ENCODE measurements around the gene MPZL2.

The MPZL2 gene

DNA sequence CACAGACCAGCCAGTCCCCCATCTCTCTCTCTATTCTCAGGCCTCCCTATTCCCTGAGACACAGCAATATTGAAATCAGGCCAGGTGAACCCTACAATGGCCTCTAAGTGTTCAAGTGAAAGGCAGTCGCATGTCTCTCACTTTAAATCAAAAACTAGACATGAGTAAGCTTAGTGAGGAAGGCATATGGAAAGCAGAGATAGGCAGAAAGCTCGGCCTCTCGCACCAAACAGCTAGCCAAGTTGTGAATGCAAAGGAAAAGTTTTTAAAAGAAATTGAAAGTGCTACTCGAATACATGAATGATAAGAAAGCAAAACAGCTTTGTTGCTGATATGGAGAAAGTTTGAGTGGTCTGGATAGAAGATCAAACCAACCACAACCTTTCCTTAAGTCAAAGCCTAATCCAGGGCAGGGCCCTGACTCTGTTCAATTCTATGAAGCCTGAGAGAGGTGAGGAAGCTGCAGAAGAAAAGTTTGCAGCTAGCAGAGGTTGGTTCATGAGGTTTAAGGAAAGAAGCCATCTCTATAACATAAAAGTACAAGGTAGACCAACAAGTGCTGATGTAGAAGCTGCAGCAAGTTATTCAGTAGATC lies 19.8 kb upstream of the MPZL2 start:
- no peak for DNase-seq (ENCODE audit: low read depth in 1 of 2, low spot score in 1 of 2)

DNA sequence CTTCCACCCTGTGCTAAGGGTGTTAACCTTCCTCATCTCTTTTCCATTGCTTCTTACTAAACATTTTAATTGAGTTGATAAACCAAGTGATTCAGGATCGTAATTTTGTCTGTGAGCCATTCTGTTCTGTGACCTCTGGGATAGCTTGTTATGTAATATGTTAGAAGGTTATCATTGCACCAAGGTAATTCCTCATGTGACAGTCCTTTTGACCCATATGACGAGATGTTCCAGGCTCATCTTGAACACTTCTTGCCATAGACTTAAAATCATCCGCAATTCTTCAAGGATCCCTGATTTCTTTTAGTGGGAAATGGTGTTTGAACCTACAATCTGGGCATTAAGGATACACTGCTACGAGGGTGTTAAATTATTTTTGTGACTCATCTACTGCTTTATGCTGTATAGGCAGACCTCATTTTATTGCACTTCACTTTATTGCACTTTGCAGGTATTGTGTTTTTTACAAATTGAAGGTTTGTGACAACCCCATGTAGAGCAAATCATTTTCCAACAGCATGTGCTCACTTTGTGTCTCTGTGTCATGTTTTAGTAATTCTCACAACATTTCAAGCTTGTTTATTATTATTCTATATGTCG lies 19.0 kb upstream of the MPZL2 start:
- no peak for DNase-seq (ENCODE audit: low read depth in 1 of 2, low spot score in 1 of 2)

DNA sequence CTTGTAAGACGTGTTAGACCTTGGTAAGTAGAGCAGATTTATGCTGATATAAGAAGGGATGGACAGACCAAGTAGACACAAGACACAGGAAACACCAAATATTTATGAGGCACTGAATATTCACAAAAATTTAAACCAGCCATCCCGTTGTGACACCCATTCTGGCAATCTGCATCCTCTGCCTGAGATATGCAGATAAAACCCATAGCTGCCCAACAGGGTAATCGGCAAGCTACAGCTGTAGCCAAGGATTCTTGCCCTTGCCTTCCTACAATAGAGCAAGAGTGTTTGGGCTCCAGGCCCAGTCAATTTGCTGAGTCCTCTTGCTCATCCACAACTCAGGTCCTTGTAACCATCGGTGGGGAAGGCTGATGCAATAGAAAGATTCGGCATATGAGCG lies 18.5 kb upstream of the MPZL2 start:
- no peak for DNase-seq (ENCODE audit: low read depth in 1 of 2, low spot score in 1 of 2)

- DNase-seq (ENCODE audit: low read depth in 1 of 2, low spot score in 1 of 2): no peak
These were observed 17.2 kb upstream of the MPZL2 start for GRCh38 chr11:118281284-118281683.

- no peak for DNase-seq (ENCODE audit: low read depth in 1 of 2, low spot score in 1 of 2)
These were observed 13.2 kb upstream of the MPZL2 start for GRCh38 chr11:118277312-118277711.

DNA sequence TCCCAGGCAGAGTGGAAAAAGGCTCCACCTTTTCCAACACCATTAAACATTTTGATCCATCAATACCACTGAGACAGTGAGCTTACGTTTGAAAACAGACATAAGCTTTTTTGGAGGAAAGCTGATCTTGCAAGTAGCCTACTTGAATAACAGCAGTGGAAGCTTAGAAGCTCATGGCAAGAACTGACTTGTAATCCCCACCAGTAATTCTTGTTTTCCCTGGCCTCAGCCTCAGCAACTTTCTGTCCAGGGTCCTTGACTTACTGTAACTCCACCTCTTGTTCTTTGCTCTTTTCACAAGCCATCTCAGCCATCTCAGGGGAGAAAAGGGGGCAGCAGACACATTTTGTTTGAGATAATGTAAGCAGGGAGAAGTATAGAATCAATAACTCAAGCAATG lies 12.3 kb upstream of the MPZL2 start:
- no peak for DNase-seq (ENCODE audit: low read depth in 1 of 2, low spot score in 1 of 2)

GRCh38 chr11:118275176-118275575 lies 11.1 kb upstream of the MPZL2 start:
- no peak for DNase-seq (ENCODE audit: low read depth in 1 of 2, low spot score in 1 of 2)

- DNase-seq (ENCODE audit: low read depth in 1 of 2, low spot score in 1 of 2): no peak
These were observed 10.1 kb upstream of the MPZL2 start for GRCh38 chr11:118274186-118274585.

DNA sequence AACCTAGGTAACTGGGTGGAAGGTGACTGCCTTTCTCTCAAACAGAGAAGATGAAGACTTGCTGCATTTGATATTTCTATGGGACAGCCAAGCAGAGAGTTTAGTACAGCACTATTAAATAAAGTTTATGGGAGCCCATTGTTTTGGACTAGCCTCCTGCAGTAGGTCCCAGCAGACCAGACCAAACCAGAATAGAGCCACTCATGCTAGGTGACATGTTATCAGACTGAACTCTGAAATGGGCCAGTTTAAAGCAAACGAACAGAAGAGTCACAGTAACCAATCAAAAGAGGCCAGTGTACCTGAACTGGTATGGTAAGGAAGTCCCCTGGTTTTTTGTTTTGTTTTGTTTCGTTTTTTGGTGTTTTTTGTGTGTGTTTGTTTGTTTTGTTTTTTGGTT lies 7.9 kb upstream of the MPZL2 start:
- DNase-seq (ENCODE audit: low read depth in 1 of 2, low spot score in 1 of 2): no peak

- DNase-seq (ENCODE audit: low read depth in 1 of 2, low spot score in 1 of 2): no peak
These were observed 3.4 kb upstream of the MPZL2 start for GRCh38 chr11:118267486-118267885.

GRCh38 chr11:118265954-118266353 lies 1.9 kb upstream of the MPZL2 start:
- no peak for DNase-seq (ENCODE audit: low read depth in 1 of 2, low spot score in 1 of 2)

DNA sequence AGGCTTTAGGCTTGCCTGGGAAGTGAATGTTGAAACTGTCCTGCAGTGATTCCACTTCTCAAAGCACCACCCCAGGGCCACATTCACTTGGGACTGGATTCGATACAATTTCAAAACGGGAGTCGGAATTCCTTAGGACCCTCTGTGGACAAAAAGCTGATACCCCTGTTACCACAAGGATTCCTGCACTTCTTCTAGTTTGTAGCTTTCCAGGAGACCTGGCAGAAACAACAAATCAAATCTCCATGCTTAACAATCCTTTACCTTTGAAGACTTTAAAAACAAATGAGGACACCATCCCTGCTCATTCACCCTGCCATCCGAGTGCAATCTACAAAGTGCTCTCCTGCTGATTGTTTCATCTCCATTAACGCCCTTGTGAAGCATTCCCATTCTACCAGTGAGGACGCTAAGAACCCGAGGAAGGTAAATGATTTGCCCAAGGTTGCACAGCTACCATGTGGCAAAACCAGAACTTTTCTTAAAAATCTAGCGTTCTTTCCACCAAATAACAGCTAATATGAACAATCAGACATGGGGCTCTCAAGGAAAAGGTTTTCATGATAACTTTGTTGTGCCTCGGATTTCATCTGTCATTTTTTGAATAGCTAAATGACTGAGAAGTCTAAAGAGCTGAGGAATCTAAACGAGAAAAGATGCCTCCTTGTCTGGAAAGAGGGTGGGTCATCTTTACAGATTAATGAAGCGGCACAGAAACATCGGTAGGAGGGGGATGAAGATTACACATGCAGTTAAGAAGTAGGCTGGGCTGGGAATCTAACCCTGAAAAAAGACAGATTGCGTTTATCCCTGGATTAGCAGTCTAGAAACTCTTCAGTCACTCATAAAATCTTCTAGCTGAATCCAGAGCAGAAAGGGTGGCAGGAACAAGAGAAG lies 720 bp upstream of the MPZL2 start:
- DNase-seq (ENCODE audit: low read depth in 1 of 2, low spot score in 1 of 2): no peak

DNA sequence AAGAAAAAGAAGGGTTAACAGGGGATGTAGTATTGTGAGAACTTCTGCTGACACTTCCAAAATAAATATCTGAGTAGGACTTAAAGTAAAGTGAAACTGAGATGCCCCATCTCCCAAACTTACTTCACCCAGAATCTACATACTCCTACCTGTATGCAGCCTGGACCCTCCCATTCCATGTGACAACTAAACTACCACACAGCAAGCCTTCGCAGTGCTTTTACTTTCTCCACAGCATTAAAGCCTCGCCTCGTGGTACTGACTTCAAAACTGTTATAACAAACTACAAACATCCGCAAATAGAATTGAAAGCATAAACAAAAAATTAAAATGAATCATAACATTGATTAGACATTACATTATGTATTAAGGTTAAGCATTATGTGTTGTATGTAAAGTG lies 985 bp downstream of the MPZL2 start:
- no peak for DNase-seq (ENCODE audit: low read depth in 1 of 2, low spot score in 1 of 2)

DNA sequence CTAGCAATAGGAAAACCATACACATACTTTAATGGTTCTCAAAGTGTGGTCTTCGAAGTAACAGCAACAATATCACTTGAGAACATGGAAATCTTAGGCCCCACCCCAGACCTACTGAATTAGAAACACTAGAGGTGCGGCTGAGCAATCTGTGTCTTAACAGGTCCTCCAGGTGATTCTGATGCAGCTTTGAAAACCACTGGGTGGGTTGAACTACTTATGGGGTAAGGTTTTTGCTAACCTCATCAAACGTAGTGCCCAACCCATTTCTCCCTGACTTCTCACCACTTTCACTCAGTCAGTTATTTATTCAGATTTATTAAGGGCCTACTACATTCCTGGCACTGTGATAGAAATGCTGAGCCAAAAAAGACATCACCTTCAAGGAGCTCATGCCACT lies 3.7 kb downstream of the MPZL2 start:
- no peak for DNase-seq (ENCODE audit: low read depth in 1 of 2, low spot score in 1 of 2)

DNA sequence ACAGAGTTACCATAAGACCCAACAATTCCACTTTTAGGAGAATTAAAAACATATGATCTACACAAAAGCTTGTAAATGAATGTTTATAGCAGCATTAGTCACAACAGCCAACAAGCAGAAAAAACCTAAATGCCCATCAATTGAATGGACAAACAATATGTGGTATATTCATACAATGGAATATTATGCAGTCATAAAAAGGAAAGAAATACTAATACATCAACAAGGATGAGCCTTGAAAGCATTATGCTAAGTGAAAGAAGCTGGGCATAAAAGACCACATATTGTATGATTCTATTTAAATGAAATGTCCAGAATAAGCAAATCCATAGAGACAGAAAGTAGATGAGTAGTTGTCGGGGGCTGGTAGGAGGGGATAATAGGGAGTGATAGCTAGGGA lies 5.0 kb downstream of the MPZL2 start:
- DNase-seq (ENCODE audit: low read depth in 1 of 2, low spot score in 1 of 2): no peak

DNA sequence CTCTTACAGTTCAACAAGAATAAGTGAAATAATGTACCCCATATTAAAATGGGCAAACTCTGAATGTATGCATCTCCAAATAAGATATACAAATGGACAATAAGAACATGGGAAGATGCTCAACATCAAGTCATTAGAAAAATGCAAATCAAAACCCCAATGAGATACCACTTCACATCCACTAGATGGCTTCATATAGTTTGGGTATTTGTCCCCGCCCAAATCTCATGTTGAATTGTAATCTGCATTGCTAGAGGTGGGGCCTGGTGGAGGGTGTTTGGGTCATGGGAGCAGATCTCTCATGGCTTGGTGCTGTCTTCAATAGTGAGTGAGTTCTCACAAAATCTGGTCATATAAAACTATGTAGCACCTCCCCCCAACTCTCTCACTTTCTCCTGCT lies 5.7 kb downstream of the MPZL2 start:
- no peak for DNase-seq (ENCODE audit: low read depth in 1 of 2, low spot score in 1 of 2)

DNA sequence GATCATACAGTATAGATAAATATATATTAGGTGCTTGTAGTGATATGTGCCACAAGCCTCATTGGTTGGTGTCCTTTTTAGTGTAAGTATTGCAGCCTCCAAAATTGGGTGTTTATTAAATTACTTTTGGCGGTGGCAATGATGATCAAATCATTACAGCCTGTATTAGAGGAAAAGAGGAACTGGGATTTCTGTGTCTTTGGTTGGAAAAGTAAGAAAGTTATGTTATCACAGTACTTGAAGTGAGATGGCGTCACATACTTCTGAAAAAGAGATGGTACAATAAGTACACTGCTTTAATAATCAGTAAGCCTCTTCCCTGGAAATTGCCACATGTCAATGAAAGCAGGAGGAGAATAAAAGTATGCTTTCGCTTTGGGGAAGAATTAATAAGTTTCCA lies 11.4 kb downstream of the MPZL2 start:
- no peak for DNase-seq (ENCODE audit: low read depth in 1 of 2, low spot score in 1 of 2)

GRCh38 chr11:118251858-118252652 lies 12.0 kb downstream of the MPZL2 start, which contains the start of gene MPZL3:
Gene MPZL3, minus strand, starts transcription at chr11:118252365. Its CDS starts 71 bp downstream, at chr11:118252294.
- peak; percentile 60 to 71 for DNase-seq (ENCODE audit: low read depth in 1 of 2, low spot score in 1 of 2)

GRCh38 chr11:118247041-118247440 lies 17.1 kb downstream of the MPZL2 start:
- no peak for DNase-seq (ENCODE audit: low read depth in 1 of 2, low spot score in 1 of 2)

GRCh38 chr11:118245936-118246562 lies 18.0 kb downstream of the MPZL2 start:
- no peak for DNase-seq (ENCODE audit: low read depth in 1 of 2, low spot score in 1 of 2)

Data from activated T-helper 1 cell treated with anti-CD3 and anti-CD28 coated beads, Interleukin-2, amount 50 U/mL, for 16 hours (primary cell).